ENCODE data around the gene PER1. TPM values are rescaled to one million over a fixed set of nuclear protein-coding genes. Genes with fewer than 3 reads are reported as not detected.

Gene PER1
- total and polyA plus RNA-seq, 10 of the 15 experiments (the other 5 are each of a cell fraction or from before 2014, with no cell fraction given): 0.02 to 25.1 (median 5.4) TPM

- TF ChIP-seq BHLHE40 (IDR thresholded peaks at IDR 0.05; ENCODE audit: borderline replicate concordance in 1 of 2, low read depth in 2 of 2, low read length in 1 of 2) (peak; percentile 59 to 68), RELA (IDR thresholded peaks at IDR 0.05; ENCODE audit: borderline replicate concordance, partially characterized antibody) (peak; percentile 67), IKZF1 (conservative IDR thresholded peaks at IDR 0.05) (peak; percentile 97), MEF2B (IDR thresholded peaks at IDR 0.05; ENCODE audit: partially characterized antibody, poor library complexity, severe bottlenecking) (no peak), ESRRA (IDR thresholded peaks at IDR 0.05; ENCODE audit: low read length) (0 out of 2 replicates have a peak, but pooled peaks have one; percentile 47), TCF12 (IDR thresholded peaks at IDR 0.05; ENCODE audit: low read depth, low read length) (0 out of 2 replicates have a peak, but pooled peaks have one; percentile 34), SMC3 (IDR thresholded peaks at IDR 0.05; ENCODE audit: borderline replicate concordance, low read length) (peak; percentile 2; the same call in 1 of the 2 replicates), CREM (IDR thresholded peaks at IDR 0.05; ENCODE audit: low read depth) (no peak), MAX (IDR thresholded peaks at IDR 0.05; ENCODE audit: low read depth, low read length) (no peak), ZNF24 (IDR thresholded peaks at IDR 0.05) (no peak), EGR1 (IDR thresholded peaks at IDR 0.05; ENCODE audit: borderline replicate concordance in 1 of 2, low read depth in 2 of 2, low read length in 2 of 2) (peak in 1 of 2 experiments; percentile 12; a peak in 1 of 3 replicates), NR2C1 (IDR thresholded peaks at IDR 0.05) (no peak), JUNB (IDR thresholded peaks at IDR 0.05) (no peak), HDGF (IDR thresholded peaks at IDR 0.05) (0 out of 2 replicates have a peak, but pooled peaks have one; percentile 57), KLF5 (IDR thresholded peaks at IDR 0.05; ENCODE audit: partially characterized antibody) (peak; percentile 91), MTA3 (IDR thresholded peaks at IDR 0.05; ENCODE audit: borderline replicate concordance, low read length) (no peak), WRNIP1 (IDR thresholded peaks at IDR 0.05; ENCODE audit: borderline replicate concordance, low read depth, low read length) (no peak), EED (IDR thresholded peaks at IDR 0.05; ENCODE audit: low read depth) (peak; percentile 26; the same call in 1 of the 2 replicates), RCOR1 (conservative IDR thresholded peaks at IDR 0.05; ENCODE audit: low read depth, low read length) (no peak), PKNOX1 (IDR thresholded peaks at IDR 0.05) (peak; percentile 93), ZSCAN29 (IDR thresholded peaks at IDR 0.05) (no peak)
- TF ChIP-seq, protein P1, sequence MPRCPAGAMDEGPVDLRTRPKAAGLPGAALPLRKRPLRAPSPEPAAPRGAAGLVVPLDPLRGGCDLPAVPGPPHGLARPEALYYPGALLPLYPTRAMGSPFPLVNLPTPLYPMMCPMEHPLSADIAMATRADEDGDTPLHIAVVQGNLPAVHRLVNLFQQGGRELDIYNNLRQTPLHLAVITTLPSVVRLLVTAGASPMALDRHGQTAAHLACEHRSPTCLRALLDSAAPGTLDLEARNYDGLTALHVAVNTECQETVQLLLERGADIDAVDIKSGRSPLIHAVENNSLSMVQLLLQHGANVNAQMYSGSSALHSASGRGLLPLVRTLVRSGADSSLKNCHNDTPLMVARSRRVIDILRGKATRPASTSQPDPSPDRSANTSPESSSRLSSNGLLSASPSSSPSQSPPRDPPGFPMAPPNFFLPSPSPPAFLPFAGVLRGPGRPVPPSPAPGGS (IDR thresholded peaks at IDR 0.05; ENCODE audit: borderline replicate concordance, insufficient read depth, low read depth, low read length, poor library complexity, severe bottlenecking): no peak
- TF ChIP-seq, protein P2, sequence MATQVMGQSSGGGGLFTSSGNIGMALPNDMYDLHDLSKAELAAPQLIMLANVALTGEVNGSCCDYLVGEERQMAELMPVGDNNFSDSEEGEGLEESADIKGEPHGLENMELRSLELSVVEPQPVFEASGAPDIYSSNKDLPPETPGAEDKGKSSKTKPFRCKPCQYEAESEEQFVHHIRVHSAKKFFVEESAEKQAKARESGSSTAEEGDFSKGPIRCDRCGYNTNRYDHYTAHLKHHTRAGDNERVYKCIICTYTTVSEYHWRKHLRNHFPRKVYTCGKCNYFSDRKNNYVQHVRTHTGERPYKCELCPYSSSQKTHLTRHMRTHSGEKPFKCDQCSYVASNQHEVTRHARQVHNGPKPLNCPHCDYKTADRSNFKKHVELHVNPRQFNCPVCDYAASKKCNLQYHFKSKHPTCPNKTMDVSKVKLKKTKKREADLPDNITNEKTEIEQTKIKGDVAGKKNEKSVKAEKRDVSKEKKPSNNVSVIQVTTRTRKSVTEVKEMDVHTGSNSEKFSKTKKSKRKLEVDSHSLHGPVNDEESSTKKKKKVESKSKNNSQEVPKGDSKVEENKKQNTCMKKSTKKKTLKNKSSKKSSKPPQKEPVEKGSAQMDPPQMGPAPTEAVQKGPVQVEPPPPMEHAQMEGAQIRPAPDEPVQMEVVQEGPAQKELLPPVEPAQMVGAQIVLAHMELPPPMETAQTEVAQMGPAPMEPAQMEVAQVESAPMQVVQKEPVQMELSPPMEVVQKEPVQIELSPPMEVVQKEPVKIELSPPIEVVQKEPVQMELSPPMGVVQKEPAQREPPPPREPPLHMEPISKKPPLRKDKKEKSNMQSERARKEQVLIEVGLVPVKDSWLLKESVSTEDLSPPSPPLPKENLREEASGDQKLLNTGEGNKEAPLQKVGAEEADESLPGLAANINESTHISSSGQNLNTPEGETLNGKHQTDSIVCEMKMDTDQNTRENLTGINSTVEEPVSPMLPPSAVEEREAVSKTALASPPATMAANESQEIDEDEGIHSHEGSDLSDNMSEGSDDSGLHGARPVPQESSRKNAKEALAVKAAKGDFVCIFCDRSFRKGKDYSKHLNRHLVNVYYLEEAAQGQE (IDR thresholded peaks at IDR 0.05; ENCODE audit: low read depth, low read length): no peak
These were observed 37.7 kb upstream of the PER1 start, which contains the start of gene BORCS6 (continued) for GRCh38 chr17:8189711-8190477.
